ENCODE data around the gene POC1B.

Gene POC1B

DNA sequence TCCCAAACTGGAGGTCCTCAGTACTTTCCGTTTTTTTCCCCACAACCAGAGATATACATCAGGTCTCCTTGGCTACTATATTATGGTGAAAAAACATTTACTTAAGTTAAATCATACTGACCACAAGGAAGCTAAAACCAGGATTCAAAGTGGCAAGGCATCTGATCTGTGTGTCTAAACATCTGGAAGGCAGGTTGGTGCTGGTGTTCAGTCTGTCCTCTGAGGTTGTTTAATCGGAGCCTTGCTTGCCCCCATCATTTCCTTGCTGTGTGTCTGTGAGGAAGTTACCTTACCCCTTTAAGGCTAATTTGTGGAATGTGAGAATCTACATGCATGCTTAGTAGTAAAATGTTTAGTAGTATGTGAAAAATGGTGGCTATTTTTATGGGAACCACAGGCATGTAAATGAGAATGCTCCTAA is 76.9 kb downstream of the POC1B start:
- TF ChIP-seq, protein P1, sequence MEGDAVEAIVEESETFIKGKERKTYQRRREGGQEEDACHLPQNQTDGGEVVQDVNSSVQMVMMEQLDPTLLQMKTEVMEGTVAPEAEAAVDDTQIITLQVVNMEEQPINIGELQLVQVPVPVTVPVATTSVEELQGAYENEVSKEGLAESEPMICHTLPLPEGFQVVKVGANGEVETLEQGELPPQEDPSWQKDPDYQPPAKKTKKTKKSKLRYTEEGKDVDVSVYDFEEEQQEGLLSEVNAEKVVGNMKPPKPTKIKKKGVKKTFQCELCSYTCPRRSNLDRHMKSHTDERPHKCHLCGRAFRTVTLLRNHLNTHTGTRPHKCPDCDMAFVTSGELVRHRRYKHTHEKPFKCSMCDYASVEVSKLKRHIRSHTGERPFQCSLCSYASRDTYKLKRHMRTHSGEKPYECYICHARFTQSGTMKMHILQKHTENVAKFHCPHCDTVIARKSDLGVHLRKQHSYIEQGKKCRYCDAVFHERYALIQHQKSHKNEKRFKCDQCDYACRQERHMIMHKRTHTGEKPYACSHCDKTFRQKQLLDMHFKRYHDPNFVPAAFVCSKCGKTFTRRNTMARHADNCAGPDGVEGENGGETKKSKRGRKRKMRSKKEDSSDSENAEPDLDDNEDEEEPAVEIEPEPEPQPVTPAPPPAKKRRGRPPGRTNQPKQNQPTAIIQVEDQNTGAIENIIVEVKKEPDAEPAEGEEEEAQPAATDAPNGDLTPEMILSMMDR (conservative IDR thresholded peaks at IDR 0.05; ENCODE audit: low read depth, low read length), result no peak
- Histone ChIP-seq H3K27me3 (ENCODE audit: insufficient read depth, low read depth) (no peaks in the 10 kb centered on the region), H3K27ac (no peak overlapping the region), H2AFZ (ENCODE audit: low read depth) (no peak overlapping the region), H3K4me1 (ENCODE audit: low read depth, poor library complexity, severe bottlenecking) (no peaks in the 10 kb centered on the region), H3K4me2 (no peak overlapping the region), H3K4me3 (IDR thresholded peaks at IDR 0.05; ENCODE audit: insufficient read depth, low read depth, low read length) (no peak overlapping the region), H3K36me3 (ENCODE audit: insufficient read depth) (no peaks in the 10 kb centered on the region), H3K79me2 (ENCODE audit: insufficient read depth, low read depth) (no peaks in the 10 kb centered on the region), H3K9ac (no peak overlapping the region), H4K20me1 (ENCODE audit: insufficient read depth) (no peaks in the 10 kb centered on the region)

DNA sequence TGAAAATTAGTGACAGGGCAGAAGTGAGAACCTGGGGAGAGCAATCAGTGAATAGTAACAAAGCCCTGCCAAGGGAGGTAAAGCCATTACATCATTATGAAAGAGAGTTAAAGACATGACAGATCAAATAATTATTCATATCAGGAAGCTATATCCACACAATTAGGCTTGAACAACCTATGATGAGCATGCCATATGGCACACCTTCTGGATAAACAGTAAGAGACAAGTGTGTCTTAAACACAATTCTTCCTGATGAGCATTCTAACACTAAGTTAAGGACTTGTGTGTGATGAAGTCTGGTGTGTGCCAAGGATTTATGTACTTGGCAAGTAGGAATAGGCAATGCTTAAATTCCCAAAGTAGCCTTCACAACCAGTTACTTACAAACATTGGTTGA is 77.3 kb downstream of the POC1B start:
- Histone ChIP-seq H3K79me2 (ENCODE audit: insufficient read depth, low read depth) (no peaks in the 10 kb centered on the region), H3K27me3 (ENCODE audit: insufficient read depth, low read depth) (no peaks in the 10 kb centered on the region), H3K4me3 (IDR thresholded peaks at IDR 0.05; ENCODE audit: insufficient read depth, low read depth, low read length) (no peak overlapping the region), H4K20me1 (ENCODE audit: insufficient read depth) (no peaks in the 10 kb centered on the region), H3K4me2 (no peak overlapping the region), H3K36me3 (ENCODE audit: insufficient read depth) (no peaks in the 10 kb centered on the region), H3K4me1 (ENCODE audit: low read depth, poor library complexity, severe bottlenecking) (no peaks in the 10 kb centered on the region), H2AFZ (ENCODE audit: low read depth) (no peak overlapping the region), H3K27ac (no peak overlapping the region), H3K9ac (no peak overlapping the region)
- TF ChIP-seq, protein P1 (conservative IDR thresholded peaks at IDR 0.05; ENCODE audit: low read depth, low read length), result no peak

DNA sequence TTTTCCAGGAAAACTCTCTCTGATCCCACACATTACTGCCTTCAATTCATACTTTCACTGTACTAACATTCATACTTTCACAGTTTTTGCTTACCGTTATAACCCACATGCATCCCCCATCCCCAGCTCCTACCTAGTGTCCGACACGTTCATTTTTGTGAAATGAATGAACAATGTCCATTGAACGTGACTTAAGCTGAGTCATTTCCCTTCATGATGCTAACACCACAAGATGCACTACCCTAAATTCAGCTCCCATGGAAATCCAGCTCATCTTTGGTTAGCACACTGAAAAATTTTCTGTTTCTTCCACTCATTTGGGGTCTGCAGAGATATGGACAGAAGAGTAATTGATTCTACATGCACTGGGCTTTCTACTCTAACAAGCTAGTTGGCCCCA is 85.9 kb downstream of the POC1B start:
- Histone ChIP-seq H3K36me3 (ENCODE audit: insufficient read depth) (no peaks in the 10 kb centered on the region), H3K4me3 (IDR thresholded peaks at IDR 0.05; ENCODE audit: insufficient read depth, low read depth, low read length) (no peak overlapping the region), H3K79me2 (ENCODE audit: insufficient read depth, low read depth) (no peaks in the 10 kb centered on the region), H3K27me3 (ENCODE audit: insufficient read depth, low read depth) (no peaks in the 10 kb centered on the region), H2AFZ (ENCODE audit: low read depth) (no peak overlapping the region), H3K9ac (no peak overlapping the region), H3K4me2 (no peak overlapping the region), H4K20me1 (ENCODE audit: insufficient read depth) (no peaks in the 10 kb centered on the region), H3K4me1 (ENCODE audit: low read depth, poor library complexity, severe bottlenecking) (no peaks in the 10 kb centered on the region), H3K27ac (no peak overlapping the region)
- TF ChIP-seq, protein P1 (conservative IDR thresholded peaks at IDR 0.05; ENCODE audit: low read depth, low read length), result no peak

DNA sequence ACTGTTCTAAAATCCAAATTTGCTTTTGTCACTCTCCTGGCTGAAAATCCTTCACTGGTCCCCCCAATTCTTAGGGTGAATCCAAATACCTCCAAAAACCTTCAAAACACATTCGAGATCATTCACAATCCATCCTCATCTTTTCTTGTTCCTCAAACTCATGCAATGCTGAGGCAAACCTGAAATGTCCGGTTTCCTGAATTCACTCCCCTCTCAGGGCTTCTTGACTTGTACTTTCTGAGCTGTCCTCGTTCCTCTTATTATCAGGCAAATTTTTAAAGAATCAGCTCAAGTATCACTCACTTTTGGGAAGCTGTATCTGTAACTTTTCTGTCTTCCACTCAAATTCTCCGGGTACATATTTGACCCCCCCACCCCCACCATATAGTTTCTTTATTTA is 88.6 kb downstream of the POC1B start:
- H4K20me1 ChIP-seq (ENCODE audit: insufficient read depth), result no peaks in the 10 kb centered on the region
- no peak overlapping the region for H3K4me2 ChIP-seq
- no peaks in the 10 kb centered on the region for H3K79me2 ChIP-seq (ENCODE audit: insufficient read depth, low read depth)
- TF ChIP-seq, protein P1 (conservative IDR thresholded peaks at IDR 0.05; ENCODE audit: low read depth, low read length), result no peak
- H3K4me3 ChIP-seq (IDR thresholded peaks at IDR 0.05; ENCODE audit: insufficient read depth, low read depth, low read length), result no peak overlapping the region
- H2AFZ ChIP-seq (ENCODE audit: low read depth), result no peak overlapping the region
- H3K4me1 ChIP-seq (ENCODE audit: low read depth, poor library complexity, severe bottlenecking), result no peaks in the 10 kb centered on the region
- H3K9ac ChIP-seq, result no peak overlapping the region
- no peaks in the 10 kb centered on the region for H3K36me3 ChIP-seq (ENCODE audit: insufficient read depth)
- H3K27me3 ChIP-seq (ENCODE audit: insufficient read depth, low read depth), result no peaks in the 10 kb centered on the region
- no peak overlapping the region for H3K27ac ChIP-seq
